ENCODE results near the gene SFSWAP. TPM values are rescaled to one million over a fixed set of nuclear protein-coding genes. Genes with fewer than 3 reads are reported as not detected.

Gene SFSWAP
- total RNA-seq, 1 experiment from 2014 or later = 76.3 TPM

GRCh38 chr12:131840643-131841416 lies 129.9 kb downstream of the SFSWAP start:
- no peak overlapping the region for H3K27ac Mint-ChIP-seq
- H3K27me3 Mint-ChIP-seq (ENCODE audit: low read depth) = no peaks in the 10 kb centered on the region
- CTCF ChIA-PET = no interaction called here
- no peak for ATAC-seq
- no peaks in the 10 kb centered on the region for H3K9me3 Mint-ChIP-seq
- TF ChIP-seq MYBL2 (CRISPR knock-in tag; IDR thresholded peaks at IDR 0.05) = no peak
- peak; percentile 51; the same call in 1 of the 2 replicates for TF ChIP-seq GABPB1 (CRISPR knock-in tag; IDR thresholded peaks at IDR 0.05)
- POLR2A ChIA-PET = no interaction called here
- no peaks in the 10 kb centered on the region for H3K4me1 Mint-ChIP-seq
- no peak overlapping the region for H3K4me3 Mint-ChIP-seq
- H3K36me3 Mint-ChIP-seq = peaks cover 18% of the 10 kb centered on the region
- no peak for DNase-seq (ENCODE audit: low spot score)

- H3K27me3 Mint-ChIP-seq (ENCODE audit: low read depth) = no peaks in the 10 kb centered on the region
- H3K4me1 Mint-ChIP-seq = no peaks in the 10 kb centered on the region
- H3K4me3 Mint-ChIP-seq = no peak overlapping the region
- DNase-seq (ENCODE audit: low spot score) (no peak), ATAC-seq (no peak)
- no peak overlapping the region for H3K27ac Mint-ChIP-seq
- H3K36me3 Mint-ChIP-seq = peaks cover 23% of the 10 kb centered on the region
- TF ChIP-seq HMGXB4 (CRISPR knock-in tag; IDR thresholded peaks at IDR 0.05) = no peak
- TF ChIP-seq TEAD1 (CRISPR knock-in tag; IDR thresholded peaks at IDR 0.05) = no peak
- no peak for TF ChIP-seq IRF1 (CRISPR knock-in tag; IDR thresholded peaks at IDR 0.05)
- no peak for TF ChIP-seq SOX15 (CRISPR knock-in tag; IDR thresholded peaks at IDR 0.05)
- TF ChIP-seq MLX (CRISPR knock-in tag; IDR thresholded peaks at IDR 0.05) = no peak
- no peak for TF ChIP-seq ZNF425 (CRISPR knock-in tag; conservative IDR thresholded peaks at IDR 0.05)
- no peak for TF ChIP-seq MAX (CRISPR knock-in tag; IDR thresholded peaks at IDR 0.05)
- TF ChIP-seq GTF2I (CRISPR knock-in tag; conservative IDR thresholded peaks at IDR 0.05) = no peak
- no peak for TF ChIP-seq CDX4 (CRISPR knock-in tag; IDR thresholded peaks at IDR 0.05; ENCODE audit: borderline replicate concordance)
- no peak for TF ChIP-seq EMX1 (CRISPR knock-in tag; IDR thresholded peaks at IDR 0.05)
- no peak for TF ChIP-seq E2F5 (CRISPR knock-in tag; IDR thresholded peaks at IDR 0.05)
- TF ChIP-seq NFATC4 (CRISPR knock-in tag; IDR thresholded peaks at IDR 0.05) = no peak
- TF ChIP-seq AR (CRISPR knock-in tag; IDR thresholded peaks at IDR 0.05) = no peak
- no peak for TF ChIP-seq ERG (CRISPR knock-in tag; IDR thresholded peaks at IDR 0.05)
- ChIA-PET CTCF (no interaction called here), POLR2A (no interaction called here)
- H3K9me3 Mint-ChIP-seq = no peaks in the 10 kb centered on the region
Observed at GRCh38 chr12:131841547-131841946, 130.7 kb downstream of the SFSWAP start.
